ENCODE results near the gene CAND2.

CAND2 gene

GRCh38 chr3:12758025-12758781 lies 38.3 kb upstream of the CAND2 start:
- TF ChIP-seq, protein P1, sequence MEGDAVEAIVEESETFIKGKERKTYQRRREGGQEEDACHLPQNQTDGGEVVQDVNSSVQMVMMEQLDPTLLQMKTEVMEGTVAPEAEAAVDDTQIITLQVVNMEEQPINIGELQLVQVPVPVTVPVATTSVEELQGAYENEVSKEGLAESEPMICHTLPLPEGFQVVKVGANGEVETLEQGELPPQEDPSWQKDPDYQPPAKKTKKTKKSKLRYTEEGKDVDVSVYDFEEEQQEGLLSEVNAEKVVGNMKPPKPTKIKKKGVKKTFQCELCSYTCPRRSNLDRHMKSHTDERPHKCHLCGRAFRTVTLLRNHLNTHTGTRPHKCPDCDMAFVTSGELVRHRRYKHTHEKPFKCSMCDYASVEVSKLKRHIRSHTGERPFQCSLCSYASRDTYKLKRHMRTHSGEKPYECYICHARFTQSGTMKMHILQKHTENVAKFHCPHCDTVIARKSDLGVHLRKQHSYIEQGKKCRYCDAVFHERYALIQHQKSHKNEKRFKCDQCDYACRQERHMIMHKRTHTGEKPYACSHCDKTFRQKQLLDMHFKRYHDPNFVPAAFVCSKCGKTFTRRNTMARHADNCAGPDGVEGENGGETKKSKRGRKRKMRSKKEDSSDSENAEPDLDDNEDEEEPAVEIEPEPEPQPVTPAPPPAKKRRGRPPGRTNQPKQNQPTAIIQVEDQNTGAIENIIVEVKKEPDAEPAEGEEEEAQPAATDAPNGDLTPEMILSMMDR (IDR thresholded peaks at IDR 0.05; ENCODE audit: control insufficient read depth, extremely low read depth, insufficient read depth) = no peak
- no peak for DNase-seq (ENCODE audit: low read depth)
- H3K4me3 ChIP-seq (ENCODE audit: low read depth, low read length) = no peak overlapping the region

- TF ChIP-seq, protein P1 (IDR thresholded peaks at IDR 0.05; ENCODE audit: control insufficient read depth, extremely low read depth, insufficient read depth) = no peak
- no peak for DNase-seq (ENCODE audit: low read depth)
- no peak within 1 kb of the TSS for H3K4me3 ChIP-seq (ENCODE audit: low read depth, low read length)
Measured at GRCh38 chr3:12759097-12759679, 37.3 kb upstream of the CAND2 start, which contains the start of gene TMEM40. Gene TMEM40, minus strand, starts transcription at chr3:12759259. Its CDS starts 9,427 bp downstream, at chr3:12749832.

DNA sequence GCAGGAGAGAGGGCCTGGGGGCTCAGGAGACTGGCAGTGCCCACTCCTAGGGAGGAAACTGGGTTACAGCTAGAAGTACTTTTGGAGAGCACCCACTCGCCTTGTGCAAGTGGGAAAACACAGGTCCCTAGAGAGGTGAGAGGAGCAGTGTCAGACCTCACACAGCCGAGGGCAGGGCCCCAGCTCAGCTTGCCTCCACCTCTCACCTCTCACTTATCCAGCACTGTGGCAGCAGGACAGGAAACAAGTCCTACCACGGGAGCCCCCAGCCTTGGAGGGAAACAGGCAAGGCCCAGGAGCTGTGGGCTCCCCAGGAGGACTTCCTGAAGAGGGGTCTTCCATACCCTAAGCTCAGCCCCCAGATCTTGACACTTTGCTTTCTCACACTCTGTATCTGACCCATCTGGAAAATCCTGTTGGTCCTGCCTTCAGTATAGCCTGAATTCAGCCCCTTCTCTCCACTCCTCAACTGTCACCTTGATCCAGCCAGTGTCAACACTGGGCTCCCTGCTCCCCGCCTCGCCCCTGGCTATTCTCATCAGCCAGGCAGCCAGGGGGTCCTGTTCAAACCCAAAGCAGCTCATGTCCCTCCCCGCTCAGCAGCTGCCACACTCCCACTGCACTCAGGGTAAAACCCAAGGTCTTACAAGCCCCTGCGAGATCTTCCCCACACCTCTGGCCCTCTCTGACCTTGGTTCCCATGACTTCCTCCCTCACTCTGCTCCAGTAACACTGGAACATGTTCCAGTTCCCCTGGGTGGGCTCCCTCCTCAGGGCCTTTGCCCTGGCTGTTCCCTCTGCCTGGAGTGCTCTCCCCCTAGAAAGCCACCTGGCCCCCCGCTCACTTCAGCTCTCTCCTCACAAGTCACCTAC lies 36.6 kb upstream of the CAND2 start:
- DNase-seq (ENCODE audit: low read depth) = no peak
- H3K4me3 ChIP-seq (ENCODE audit: low read depth, low read length) = no peak overlapping the region
- TF ChIP-seq, protein P1 (IDR thresholded peaks at IDR 0.05; ENCODE audit: control insufficient read depth, extremely low read depth, insufficient read depth) = no peak

DNA sequence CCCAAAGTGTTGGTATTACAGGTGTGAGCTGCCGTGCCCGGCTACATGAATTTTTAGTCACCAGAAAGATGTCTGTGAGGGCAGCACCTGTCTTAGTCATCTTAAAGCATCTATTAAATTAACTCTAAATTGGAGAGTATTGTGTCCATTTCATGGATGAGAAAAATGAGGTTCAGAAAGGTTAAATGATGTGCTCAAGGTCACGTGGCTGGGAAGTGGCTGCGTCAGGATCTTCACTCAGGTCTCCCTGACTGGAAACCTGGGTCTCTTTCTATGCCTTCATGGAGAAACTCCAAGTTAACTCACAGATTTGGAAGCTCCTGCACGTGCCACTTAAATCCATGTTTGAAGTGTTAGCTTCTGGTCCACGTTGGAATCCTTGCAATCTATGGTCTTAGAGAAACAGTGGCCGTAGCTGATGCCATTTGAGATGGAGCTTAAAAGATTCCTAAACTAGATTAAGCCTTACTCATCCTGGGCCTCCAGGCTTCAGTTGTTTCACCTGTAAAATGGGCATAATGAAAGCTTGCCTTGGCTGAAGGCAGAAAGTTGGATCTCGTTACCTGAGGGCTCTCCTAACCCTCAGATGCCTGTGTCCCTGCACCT lies 32.2 kb upstream of the CAND2 start:
- TF ChIP-seq, protein P1 (IDR thresholded peaks at IDR 0.05; ENCODE audit: control insufficient read depth, extremely low read depth, insufficient read depth) = no peak
- H3K4me3 ChIP-seq (ENCODE audit: low read depth, low read length) = no peak overlapping the region
- DNase-seq (ENCODE audit: low read depth) = no peak

- no peak overlapping the region for H3K4me3 ChIP-seq (ENCODE audit: low read depth, low read length)
- DNase-seq (ENCODE audit: low read depth) = no peak
- TF ChIP-seq, protein P1 (IDR thresholded peaks at IDR 0.05; ENCODE audit: control insufficient read depth, extremely low read depth, insufficient read depth) = no peak
Measured at GRCh38 chr3:12766541-12766940, 29.9 kb upstream of the CAND2 start.

Data from LNCaP clone FGC (cell line).